ENCODE results near the gene CENPX. TPM values are rescaled to one million over a fixed set of nuclear protein-coding genes. Genes with fewer than 3 reads are reported as not detected.
A peak's percentile ranks its signal among the peaks of the same experiment; 100 is the strongest.

The CENPX gene
- total and polyA plus RNA-seq, 12 donors, result 15.8 to 132 (median 23.6) TPM

DNA sequence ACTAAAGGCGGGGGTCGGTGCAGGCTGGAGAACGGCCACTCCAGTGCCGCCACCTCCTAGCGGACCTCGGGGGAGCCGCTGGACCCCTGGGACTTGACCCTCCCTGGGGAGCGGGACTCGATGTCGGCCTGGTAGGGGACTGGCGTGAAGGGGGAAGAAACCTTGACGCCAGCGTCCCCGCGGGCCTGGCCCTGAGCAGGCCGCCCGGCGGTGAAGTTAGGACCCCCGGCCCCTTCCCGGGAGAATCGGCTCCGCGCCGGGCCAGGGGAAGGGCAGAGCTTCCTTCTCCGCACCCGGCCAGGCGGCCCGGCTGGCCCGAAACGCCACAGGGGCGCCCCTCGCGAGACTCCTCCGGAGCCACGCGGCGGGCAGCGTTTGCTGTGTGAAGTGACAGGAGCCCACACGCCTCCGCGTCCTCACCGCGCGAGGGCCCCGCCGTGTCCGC, 42.5 kb upstream of the CENPX start:
- intact Hi-C loops (cut with DNase I), result no loop called here
- Histone ChIP-seq H3K27ac (peak overlapping the region in 9 of 10 donors; percentile 72 to 97 (median 88)), H3K27me3 (no peaks in the 10 kb centered on the region), H3K9me3 (no peaks in the 10 kb centered on the region), H3K36me3 (peaks cover 0 to 40% (median 14%) of the 10 kb centered on the region in 9 donors), H3K4me1 (peaks cover 17 to 31% (median 23%) of the 10 kb centered on the region in 9 donors), H3K4me3 (peak overlapping the region; percentile 61 to 100 (median 94))
- ATAC-seq (peak in 5 of 8 donors; percentile 5 to 10 (median 7)), DNase-seq (peak in 1 of 2 donors; percentile 29)
- TF ChIP-seq, protein P1, sequence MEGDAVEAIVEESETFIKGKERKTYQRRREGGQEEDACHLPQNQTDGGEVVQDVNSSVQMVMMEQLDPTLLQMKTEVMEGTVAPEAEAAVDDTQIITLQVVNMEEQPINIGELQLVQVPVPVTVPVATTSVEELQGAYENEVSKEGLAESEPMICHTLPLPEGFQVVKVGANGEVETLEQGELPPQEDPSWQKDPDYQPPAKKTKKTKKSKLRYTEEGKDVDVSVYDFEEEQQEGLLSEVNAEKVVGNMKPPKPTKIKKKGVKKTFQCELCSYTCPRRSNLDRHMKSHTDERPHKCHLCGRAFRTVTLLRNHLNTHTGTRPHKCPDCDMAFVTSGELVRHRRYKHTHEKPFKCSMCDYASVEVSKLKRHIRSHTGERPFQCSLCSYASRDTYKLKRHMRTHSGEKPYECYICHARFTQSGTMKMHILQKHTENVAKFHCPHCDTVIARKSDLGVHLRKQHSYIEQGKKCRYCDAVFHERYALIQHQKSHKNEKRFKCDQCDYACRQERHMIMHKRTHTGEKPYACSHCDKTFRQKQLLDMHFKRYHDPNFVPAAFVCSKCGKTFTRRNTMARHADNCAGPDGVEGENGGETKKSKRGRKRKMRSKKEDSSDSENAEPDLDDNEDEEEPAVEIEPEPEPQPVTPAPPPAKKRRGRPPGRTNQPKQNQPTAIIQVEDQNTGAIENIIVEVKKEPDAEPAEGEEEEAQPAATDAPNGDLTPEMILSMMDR (IDR thresholded peaks at IDR 0.05), result no peak
- 1% methylated on average over 45 to 47 of the region's 47 CpGs for WGBS, 2 donors

DNA sequence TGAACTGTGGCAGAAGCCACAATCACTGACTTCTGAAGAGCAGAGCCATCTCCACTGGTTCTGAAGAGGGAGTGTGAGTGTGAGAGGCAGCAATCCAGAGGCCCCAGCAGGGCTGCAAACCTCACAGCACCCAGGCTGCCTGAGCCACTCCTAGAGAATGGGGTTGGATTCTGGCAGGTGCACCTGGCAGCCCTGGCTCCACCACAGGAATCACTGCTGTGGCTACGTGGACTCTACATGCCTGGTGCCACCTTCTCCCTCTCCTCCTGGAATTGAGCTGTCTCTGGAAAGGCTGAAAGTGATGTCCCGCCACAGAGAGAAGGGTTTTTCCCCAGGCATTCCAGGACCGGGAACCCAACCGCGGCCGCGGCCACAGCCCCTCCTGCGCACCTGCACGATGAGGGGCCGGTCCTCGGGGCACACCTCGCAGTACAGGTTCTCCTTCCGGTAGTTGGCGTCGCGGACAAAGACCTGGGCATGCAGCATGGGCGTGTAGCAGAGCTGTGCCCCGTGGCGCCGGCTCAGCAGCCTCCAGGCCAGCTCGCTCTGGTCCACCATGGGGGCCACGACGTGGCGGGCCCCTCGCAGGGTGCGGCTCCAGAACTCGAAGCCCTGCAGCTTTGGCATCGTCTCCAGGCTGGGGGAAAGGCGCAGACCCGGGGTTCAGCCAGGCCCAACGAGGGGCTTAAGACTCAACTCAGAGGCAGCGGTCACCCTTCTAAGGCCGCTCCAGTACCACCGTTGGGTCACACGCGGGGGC, 41.9 kb upstream of the CENPX start:
- Histone ChIP-seq H3K4me3 (peak overlapping the region; percentile 61 to 100 (median 94)), H3K4me1 (peaks cover 17 to 31% (median 23%) of the 10 kb centered on the region in 9 donors), H3K27me3 (no peaks in the 10 kb centered on the region), H3K27ac (peak overlapping the region in 9 of 10 donors; percentile 72 to 97 (median 88)), H3K9me3 (no peaks in the 10 kb centered on the region), H3K36me3 (peaks cover 0 to 46% (median 14%) of the 10 kb centered on the region in 9 donors)
- 34 to 41% methylated on average over 35 to 36 of the region's 36 CpGs for WGBS, 2 donors
- TF ChIP-seq, protein P1 (IDR thresholded peaks at IDR 0.05), result no peak
- intact Hi-C loops (cut with DNase I), result no loop called here
- peak in 1 of 8 donors; percentile 2 for ATAC-seq
- no peak for DNase-seq

DNA sequence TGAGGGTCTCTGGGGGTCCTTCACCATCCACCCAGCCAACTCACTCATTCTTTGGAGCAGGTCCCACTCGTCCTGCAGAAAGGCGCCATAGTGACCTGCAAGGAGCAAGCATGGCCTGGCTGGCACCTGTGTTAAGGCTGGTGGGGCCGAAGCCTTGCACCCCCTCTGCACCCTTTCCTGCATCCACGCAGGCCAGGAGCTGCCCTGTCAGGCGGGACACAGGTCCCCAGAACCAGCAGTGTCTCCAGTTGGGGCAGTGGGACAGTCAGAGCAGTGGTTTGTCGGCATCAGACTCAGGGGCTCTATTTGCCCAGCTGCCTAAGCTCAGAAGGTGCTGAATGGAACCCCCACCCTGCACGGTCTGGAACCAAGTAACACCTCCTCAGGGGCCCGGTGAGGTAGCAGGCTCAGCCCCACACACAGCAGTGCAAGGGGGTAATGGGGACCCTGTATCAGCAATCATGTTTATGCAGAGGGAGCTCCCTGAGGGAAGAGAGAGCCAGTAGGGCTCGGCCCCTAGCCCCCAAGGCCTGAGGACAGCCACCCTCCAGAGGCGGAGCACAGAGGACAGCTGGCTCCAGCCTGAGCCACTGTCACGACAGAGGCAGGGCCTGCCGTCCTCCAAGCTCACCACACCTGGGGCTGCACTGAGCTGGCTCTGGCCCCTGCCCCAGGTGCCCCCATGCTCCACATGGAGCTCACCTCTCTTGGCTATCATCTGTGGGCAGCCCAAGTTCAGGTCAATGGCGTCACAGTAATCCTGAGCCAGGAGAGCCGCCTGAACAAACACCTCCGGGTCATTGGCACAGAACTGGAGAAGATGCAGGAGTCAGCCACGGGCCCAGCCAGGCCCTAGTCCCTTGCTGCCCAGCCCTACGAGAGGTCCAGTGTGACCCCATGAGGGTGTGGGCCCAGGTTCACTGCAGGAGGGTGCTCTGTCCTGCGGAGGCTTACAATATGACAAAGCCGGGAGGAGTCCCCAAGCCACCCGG, 41.0 kb upstream of the CENPX start:
- peak in 1 of 2 donors; percentile 6 for DNase-seq
- peaks cover 17 to 31% (median 23%) of the 10 kb centered on the region in 9 donors for H3K4me1 ChIP-seq
- peaks cover 0 to 55% (median 18%) of the 10 kb centered on the region in 9 donors for H3K36me3 ChIP-seq
- no peaks in the 10 kb centered on the region for H3K27me3 ChIP-seq
- H3K27ac ChIP-seq, result no peak overlapping the region
- peak overlapping the region in 4 of 10 donors; percentile 94 to 99 (median 96) for H3K4me3 ChIP-seq
- no peaks in the 10 kb centered on the region for H3K9me3 ChIP-seq
- TF ChIP-seq, protein P1 (IDR thresholded peaks at IDR 0.05), result no peak
- no peak for ATAC-seq
- intact Hi-C loops (cut with DNase I), result no loop called here
- WGBS, 2 donors, result 81 to 84% methylated on average over 20 of the region's 20 CpGs

DNA sequence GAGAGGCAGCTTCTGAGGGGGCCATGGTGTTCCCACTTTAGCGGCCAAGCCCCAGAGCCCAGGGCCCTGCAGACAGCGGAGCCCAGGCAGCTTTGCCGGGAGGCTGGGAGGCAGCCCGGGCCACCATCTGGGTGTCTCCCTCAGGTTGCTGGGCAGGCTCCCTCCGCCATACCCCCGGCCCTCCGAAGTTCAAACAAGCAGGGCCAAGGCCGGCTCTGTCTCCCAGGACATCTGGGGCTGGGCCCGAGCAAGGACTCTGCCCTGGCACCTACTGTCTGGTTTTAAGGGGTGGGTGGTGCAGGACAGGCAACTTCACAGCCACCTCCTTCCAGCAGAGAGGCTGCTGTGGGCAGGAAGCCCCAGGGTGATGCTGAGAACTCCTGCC, 40.3 kb upstream of the CENPX start:
- TF ChIP-seq, protein P1 (IDR thresholded peaks at IDR 0.05), result no peak
- ATAC-seq (no peak), DNase-seq (peak in 1 of 2 donors; percentile 2)
- Histone ChIP-seq H3K27me3 (no peaks in the 10 kb centered on the region), H3K9me3 (no peaks in the 10 kb centered on the region), H3K36me3 (peaks cover 0 to 62% (median 19%) of the 10 kb centered on the region in 9 donors), H3K27ac (no peak overlapping the region), H3K4me3 (no peak overlapping the region), H3K4me1 (peaks cover 17 to 31% (median 23%) of the 10 kb centered on the region in 9 donors)
- intact Hi-C loops (cut with DNase I), result no loop called here
- WGBS, 2 donors, result 92 to 95% methylated on average over 9 of the region's 9 CpGs
